ENCODE data around the gene MYRIP. TPM values are rescaled to one million over a fixed set of nuclear protein-coding genes. Genes with fewer than 3 reads are reported as not detected.
"Not testable (repeated sequence)": the region's sequence is repeated elsewhere in the genome, so short reads cannot be mapped to it uniquely, and the experiment has no call there.

Gene MYRIP
- total RNA-seq, 2 experiments from 2014 or later: not detected

GRCh38 chr3:40016391-40016790 is 207.0 kb downstream of the MYRIP start:
- no peak for DNase-seq
- ChIA-PET CTCF (no interaction called here), POLR2A (no interaction called here)
- no peak overlapping the region for H3K27ac Mint-ChIP-seq
- H3K9me3 Mint-ChIP-seq: no peaks in the 10 kb centered on the region
- H3K4me1 Mint-ChIP-seq: no peaks in the 10 kb centered on the region
- H3K36me3 Mint-ChIP-seq (ENCODE audit: low read depth): no peaks in the 10 kb centered on the region
- no peak overlapping the region for H3K4me3 Mint-ChIP-seq
- peaks cover 15% of the 10 kb centered on the region for H3K27me3 Mint-ChIP-seq

GRCh38 chr3:40018369-40018768 is 209.0 kb downstream of the MYRIP start:
- no peak overlapping the region for H3K4me3 Mint-ChIP-seq
- ChIA-PET CTCF (no interaction called here), POLR2A (no interaction called here)
- H3K27ac Mint-ChIP-seq: no peak overlapping the region
- DNase-seq: no peak
- no peaks in the 10 kb centered on the region for H3K4me1 Mint-ChIP-seq
- H3K27me3 Mint-ChIP-seq: peaks cover 18% of the 10 kb centered on the region
- no peaks in the 10 kb centered on the region for H3K36me3 Mint-ChIP-seq (ENCODE audit: low read depth)
- H3K9me3 Mint-ChIP-seq: no peaks in the 10 kb centered on the region

- ChIA-PET POLR2A (no interaction called here), CTCF (no interaction called here)
- peaks cover 2% of the 10 kb centered on the region for H3K9me3 Mint-ChIP-seq
- H3K27me3 Mint-ChIP-seq: peaks cover 17% of the 10 kb centered on the region
- H3K4me3 Mint-ChIP-seq: no peak overlapping the region
- H3K27ac Mint-ChIP-seq: no peak overlapping the region
- no peak for DNase-seq
- no peaks in the 10 kb centered on the region for H3K4me1 Mint-ChIP-seq
- no peaks in the 10 kb centered on the region for H3K36me3 Mint-ChIP-seq (ENCODE audit: low read depth)
These were observed 210.0 kb downstream of the MYRIP start for GRCh38 chr3:40019376-40019775.

- H3K27ac Mint-ChIP-seq: no peak overlapping the region
- H3K27me3 Mint-ChIP-seq: peaks cover 15% of the 10 kb centered on the region
These were observed 211.3 kb downstream of the MYRIP start for GRCh38 chr3:40020689-40021088.

GRCh38 chr3:40021338-40021737 is 211.9 kb downstream of the MYRIP start:
- Mint-ChIP-seq H3K36me3 (ENCODE audit: low read depth) (no peaks in the 10 kb centered on the region), H3K27me3 (peaks cover 15% of the 10 kb centered on the region), H3K9me3 (peaks cover 9% of the 10 kb centered on the region), H3K4me3 (no peak overlapping the region), H3K4me1 (no peaks in the 10 kb centered on the region), H3K27ac (no peak overlapping the region)
- DNase-seq: no peak
- ChIA-PET POLR2A (no interaction called here), CTCF (interaction anchor here (0.8 kb wide), 1 partner anchor 69 kb away, joined by 3 read pairs; no protein-coding TSS in a partner anchor)

More at GRCh38 chr3:40020689-40021088, 211.3 kb downstream of the MYRIP start:
- Mint-ChIP-seq H3K36me3 (ENCODE audit: low read depth) (no peaks in the 10 kb centered on the region), H3K4me3 (no peak overlapping the region), H3K9me3 (peaks cover 4% of the 10 kb centered on the region), H3K4me1 (no peaks in the 10 kb centered on the region)
- CTCF ChIA-PET: no interaction called here
- POLR2A ChIA-PET: no interaction called here
- no peak for DNase-seq

- Mint-ChIP-seq H3K27me3 (peaks cover 9% of the 10 kb centered on the region), H3K4me1 (no peaks in the 10 kb centered on the region), H3K9me3 (peaks cover 16% of the 10 kb centered on the region), H3K36me3 (ENCODE audit: low read depth) (no peaks in the 10 kb centered on the region), H3K4me3 (no peak overlapping the region), H3K27ac (no peak overlapping the region)
- CTCF ChIA-PET: no interaction called here
- DNase-seq: no peak
- POLR2A ChIA-PET: no interaction called here
These were observed 213.0 kb downstream of the MYRIP start for GRCh38 chr3:40022297-40022827.

- DNase-seq: no peak
- Mint-ChIP-seq H3K4me1 (no peaks in the 10 kb centered on the region), H3K4me3 (no peak overlapping the region), H3K27ac (no peak overlapping the region), H3K9me3 (peaks cover 17% of the 10 kb centered on the region), H3K36me3 (ENCODE audit: low read depth) (no peaks in the 10 kb centered on the region), H3K27me3 (peaks cover 3% of the 10 kb centered on the region)
- CTCF ChIA-PET: no interaction called here
- POLR2A ChIA-PET: no interaction called here
These were observed 215.1 kb downstream of the MYRIP start for GRCh38 chr3:40024526-40024925.

- POLR2A ChIA-PET; H3K36me3 Mint-ChIP-seq (ENCODE audit: low read depth); H3K27ac Mint-ChIP-seq; DNase-seq; H3K4me1 Mint-ChIP-seq; H3K27me3 Mint-ChIP-seq; H3K4me3 Mint-ChIP-seq; CTCF ChIA-PET: not testable (repeated sequence)
- H3K9me3 Mint-ChIP-seq: peaks cover 17% of the 10 kb centered on the region
These were observed 216.5 kb downstream of the MYRIP start for GRCh38 chr3:40025892-40026291.

GRCh38 chr3:40035177-40035576 is 225.8 kb downstream of the MYRIP start:
- Mint-ChIP-seq H3K4me3 (no peak overlapping the region), H3K9me3 (no peaks in the 10 kb centered on the region), H3K27me3 (peaks cover 2% of the 10 kb centered on the region), H3K27ac (no peak overlapping the region), H3K4me1 (no peaks in the 10 kb centered on the region), H3K36me3 (ENCODE audit: low read depth) (no peaks in the 10 kb centered on the region)
- CTCF ChIA-PET: no interaction called here
- DNase-seq: no peak
- POLR2A ChIA-PET: no interaction called here

- DNase-seq: no peak
- no peaks in the 10 kb centered on the region for H3K4me1 Mint-ChIP-seq
- H3K36me3 Mint-ChIP-seq (ENCODE audit: low read depth): no peaks in the 10 kb centered on the region
- POLR2A ChIA-PET: no interaction called here
- no peaks in the 10 kb centered on the region for H3K9me3 Mint-ChIP-seq
- H3K27ac Mint-ChIP-seq: no peak overlapping the region
- CTCF ChIA-PET: no interaction called here
- no peak overlapping the region for H3K4me3 Mint-ChIP-seq
- peaks cover 2% of the 10 kb centered on the region for H3K27me3 Mint-ChIP-seq
These were observed 228.2 kb downstream of the MYRIP start for GRCh38 chr3:40037582-40037981.

GRCh38 chr3:40042752-40043443 is 233.5 kb downstream of the MYRIP start:
- H3K36me3 Mint-ChIP-seq (ENCODE audit: low read depth): no peaks in the 10 kb centered on the region
- H3K27ac Mint-ChIP-seq: no peak overlapping the region
- H3K4me3 Mint-ChIP-seq: no peak overlapping the region

GRCh38 chr3:40043444-40043755 is 234.0 kb downstream of the MYRIP start:
- H3K4me3 Mint-ChIP-seq: no peak overlapping the region
- POLR2A ChIA-PET: no interaction called here
- no peaks in the 10 kb centered on the region for H3K27me3 Mint-ChIP-seq
- no peak for DNase-seq
- CTCF ChIA-PET: no interaction called here
- H3K36me3 Mint-ChIP-seq (ENCODE audit: low read depth): no peaks in the 10 kb centered on the region
- no peaks in the 10 kb centered on the region for H3K9me3 Mint-ChIP-seq
- H3K4me1 Mint-ChIP-seq: no peaks in the 10 kb centered on the region
- H3K27ac Mint-ChIP-seq: no peak overlapping the region

More at GRCh38 chr3:40042752-40043443, 233.5 kb downstream of the MYRIP start:
- ChIA-PET CTCF (no interaction called here), POLR2A (no interaction called here)
- no peak for DNase-seq
- Mint-ChIP-seq H3K27me3 (no peaks in the 10 kb centered on the region), H3K4me1 (no peaks in the 10 kb centered on the region), H3K9me3 (no peaks in the 10 kb centered on the region)

GRCh38 chr3:40044487-40044886 is 235.1 kb downstream of the MYRIP start:
- CTCF ChIA-PET: no interaction called here

GRCh38 chr3:40045051-40045450 is 235.6 kb downstream of the MYRIP start:
- Mint-ChIP-seq H3K27me3 (no peaks in the 10 kb centered on the region), H3K36me3 (ENCODE audit: low read depth) (no peaks in the 10 kb centered on the region), H3K4me1 (no peaks in the 10 kb centered on the region), H3K4me3 (no peak overlapping the region), H3K9me3 (no peaks in the 10 kb centered on the region), H3K27ac (no peak overlapping the region)
- ChIA-PET CTCF (no interaction called here), POLR2A (no interaction called here)
- DNase-seq: no peak

More at GRCh38 chr3:40044487-40044886, 235.1 kb downstream of the MYRIP start:
- Mint-ChIP-seq H3K27ac (no peak overlapping the region), H3K4me1 (no peaks in the 10 kb centered on the region), H3K4me3 (no peak overlapping the region), H3K36me3 (ENCODE audit: low read depth) (no peaks in the 10 kb centered on the region), H3K9me3 (no peaks in the 10 kb centered on the region), H3K27me3 (no peaks in the 10 kb centered on the region)
- DNase-seq: no peak
- POLR2A ChIA-PET: no interaction called here

Measured in activated CD4-positive, alpha-beta T cell treated with anti-CD3 and anti-CD28 coated beads, Interleukin-2, amount 10 ng/mL, durations not matched to agents 7 days and 5 days (primary cell).